ENCODE measurements around the gene MEX3D.

GRCh38 chr19:1533510-1534150 is 34.5 kb downstream of the MEX3D start:
- TF ChIP-seq CTCF (IDR thresholded peaks at IDR 0.05) (no peak), POLR2A (IDR thresholded peaks at IDR 0.05) (no peak)
